WI38 (cell line): Measurements from ENCODE around the gene SEC22A.

Experiments used
- H3K4me3 ChIP-seq: 2 replicates; pipeline ENCODE4 v1.5.1; 2011; ENCODE audit warnings: low read depth, mild to moderate bottlenecking, control low read depth, low read length
- CTCF ChIP-seq: IDR thresholded peaks from 2 replicates; pipeline ENCODE4 v1.5.1; 2012; ENCODE audit warnings: low read depth, mild to moderate bottlenecking, control low read depth, low read length

Gene SEC22A

GRCh38 chr3:123287051-123287961, 85.6 kb downstream of the SEC22A start:
- no peak overlapping the region for H3K4me3 ChIP-seq
- no peak for TF ChIP-seq CTCF

GRCh38 chr3:123287962-123288302, 86.2 kb downstream of the SEC22A start:
- H3K4me3 ChIP-seq, result no peak overlapping the region
- no peak for TF ChIP-seq CTCF

GRCh38 chr3:123289391-123290106, 87.8 kb downstream of the SEC22A start:
- H3K4me3 ChIP-seq, result no peak overlapping the region
- TF ChIP-seq CTCF, result no peak

GRCh38 chr3:123290107-123290930, 88.6 kb downstream of the SEC22A start:
- no peak overlapping the region for H3K4me3 ChIP-seq
- TF ChIP-seq CTCF, result no peak

- TF ChIP-seq CTCF, result no peak
- no peak overlapping the region for H3K4me3 ChIP-seq
Observed at GRCh38 chr3:123290962-123291361, 89.2 kb downstream of the SEC22A start.

GRCh38 chr3:123291404-123291803, 89.7 kb downstream of the SEC22A start:
- TF ChIP-seq CTCF, result no peak
- no peak overlapping the region for H3K4me3 ChIP-seq
